ENCODE data around the gene DHX29.

DNA sequence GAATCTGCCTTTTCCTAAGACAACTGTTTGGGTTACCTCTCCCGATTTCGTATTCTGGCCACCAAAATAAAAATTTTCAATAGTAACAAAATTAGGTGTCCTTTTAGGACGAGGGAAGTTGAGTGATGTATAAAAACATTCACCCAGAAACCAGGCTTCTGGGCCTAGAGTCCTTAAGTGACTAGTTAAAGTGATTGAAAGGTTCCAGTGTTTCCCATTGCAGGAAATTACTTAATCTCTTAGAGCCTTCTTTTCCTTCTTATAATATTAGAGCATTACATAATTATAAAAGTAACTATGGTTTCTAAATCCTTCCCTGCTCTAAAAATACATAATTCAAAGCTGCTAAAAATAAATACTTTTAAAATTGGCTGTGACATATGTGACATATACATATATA lies 87.7 kb downstream of the DHX29 start:
- TF ChIP-seq, protein P1, sequence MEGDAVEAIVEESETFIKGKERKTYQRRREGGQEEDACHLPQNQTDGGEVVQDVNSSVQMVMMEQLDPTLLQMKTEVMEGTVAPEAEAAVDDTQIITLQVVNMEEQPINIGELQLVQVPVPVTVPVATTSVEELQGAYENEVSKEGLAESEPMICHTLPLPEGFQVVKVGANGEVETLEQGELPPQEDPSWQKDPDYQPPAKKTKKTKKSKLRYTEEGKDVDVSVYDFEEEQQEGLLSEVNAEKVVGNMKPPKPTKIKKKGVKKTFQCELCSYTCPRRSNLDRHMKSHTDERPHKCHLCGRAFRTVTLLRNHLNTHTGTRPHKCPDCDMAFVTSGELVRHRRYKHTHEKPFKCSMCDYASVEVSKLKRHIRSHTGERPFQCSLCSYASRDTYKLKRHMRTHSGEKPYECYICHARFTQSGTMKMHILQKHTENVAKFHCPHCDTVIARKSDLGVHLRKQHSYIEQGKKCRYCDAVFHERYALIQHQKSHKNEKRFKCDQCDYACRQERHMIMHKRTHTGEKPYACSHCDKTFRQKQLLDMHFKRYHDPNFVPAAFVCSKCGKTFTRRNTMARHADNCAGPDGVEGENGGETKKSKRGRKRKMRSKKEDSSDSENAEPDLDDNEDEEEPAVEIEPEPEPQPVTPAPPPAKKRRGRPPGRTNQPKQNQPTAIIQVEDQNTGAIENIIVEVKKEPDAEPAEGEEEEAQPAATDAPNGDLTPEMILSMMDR (IDR thresholded peaks at IDR 0.05) = no peak
- TF ChIP-seq POLR2A (IDR thresholded peaks at IDR 0.05) = no peak
- no peak for TF ChIP-seq EP300 (IDR thresholded peaks at IDR 0.05)

All from gastroesophageal sphincter (tissue), 3 donors.